HG03175 (cell line): ENCODE measurements around the gene NPM1.
"Not testable (repeated sequence)": the region's sequence is repeated elsewhere in the genome, so short reads cannot be mapped to it uniquely, and the experiment has no call there.

ENCODE experiments used
- ATAC-seq: cut with Tn5 transposase; IDR thresholded peaks from one replicate; pipeline ENCODE4 v1.9.1; 2021; ENCODE audit warnings: mild to moderate bottlenecking, moderate library complexity; ENCODE audit not compliant: unreplicated experiment

The NPM1 gene

GRCh38 chr5:171387345-171387969 is at the start of gene NPM1:
NPM1 (plus strand) TSS chr5:171387849; CDS start chr5:171387949, 100 bp downstream.
- ATAC-seq: peak; percentile 76

GRCh38 chr5:171340042-171340441 is 47.6 kb upstream of the NPM1 start:
- ATAC-seq: no peak

GRCh38 chr5:171340491-171340890 is 47.2 kb upstream of the NPM1 start:
- no peak for ATAC-seq

- ATAC-seq: peak; percentile 75
These were observed 45.1 kb upstream of the NPM1 start for GRCh38 chr5:171342362-171343111.

GRCh38 chr5:171344936-171345608 is 42.6 kb upstream of the NPM1 start:
- ATAC-seq: no peak

- no peak for ATAC-seq
These were observed 36.0 kb upstream of the NPM1 start for GRCh38 chr5:171351536-171352073.

- ATAC-seq: peak; percentile 93
These were observed 32.3 kb upstream of the NPM1 start for GRCh38 chr5:171355302-171355724.

- ATAC-seq: no peak
These were observed 29.8 kb upstream of the NPM1 start for GRCh38 chr5:171357843-171358242.

GRCh38 chr5:171361151-171361550 is 26.5 kb upstream of the NPM1 start:
- ATAC-seq: not testable (repeated sequence)

GRCh38 chr5:171363249-171363648 is 24.4 kb upstream of the NPM1 start:
- ATAC-seq: not testable (repeated sequence)

- ATAC-seq: peak; percentile 75
These were observed 23.8 kb upstream of the NPM1 start for GRCh38 chr5:171363846-171364245.

- no peak for ATAC-seq
These were observed 22.3 kb upstream of the NPM1 start for GRCh38 chr5:171365351-171365750.

GRCh38 chr5:171366645-171367044 is 21.0 kb upstream of the NPM1 start:
- no peak for ATAC-seq

- ATAC-seq: no peak
These were observed 20.0 kb upstream of the NPM1 start for GRCh38 chr5:171367424-171368370.

GRCh38 chr5:171369056-171369455 is 18.6 kb upstream of the NPM1 start:
- no peak for ATAC-seq

- no peak for ATAC-seq
These were observed 17.8 kb upstream of the NPM1 start for GRCh38 chr5:171369898-171370297.

- ATAC-seq: not testable (repeated sequence)
These were observed 16.8 kb upstream of the NPM1 start for GRCh38 chr5:171370881-171371280.

- ATAC-seq: no peak
These were observed 16.3 kb upstream of the NPM1 start for GRCh38 chr5:171371326-171371725.

- no peak for ATAC-seq
These were observed 7.7 kb upstream of the NPM1 start for GRCh38 chr5:171379961-171380360.

GRCh38 chr5:171384416-171384815 is 3.2 kb upstream of the NPM1 start:
- not testable (repeated sequence) for ATAC-seq
